ENCODE measurements around the gene LIMD2. TPM values are rescaled to one million over a fixed set of nuclear protein-coding genes. Genes with fewer than 3 reads are reported as not detected.

The LIMD2 gene
- polyA plus RNA-seq, 3 donors: 315 to 631 (median 334) TPM

DNA sequence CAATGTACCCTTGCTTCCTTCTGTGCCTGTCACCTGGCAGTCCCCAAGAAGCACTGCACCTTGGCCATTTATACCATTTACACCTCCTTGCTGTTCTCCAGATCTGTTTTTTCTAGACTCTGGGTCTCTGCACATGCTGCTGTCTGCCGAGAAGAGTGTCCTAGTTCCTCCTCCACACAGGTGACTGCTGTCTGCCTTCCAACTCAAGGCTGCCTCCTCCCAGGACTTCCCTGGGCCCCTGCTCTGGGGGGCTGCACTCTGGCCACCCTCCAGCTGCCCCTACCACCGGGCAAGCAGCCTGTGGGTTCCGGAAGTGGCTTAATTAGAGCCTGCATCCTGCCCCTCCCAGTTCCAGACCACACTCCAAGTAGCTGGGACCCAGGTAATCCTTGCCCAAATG lies 5.7 kb upstream of the LIMD2 start:
- H3K27ac Mint-ChIP-seq: peak overlapping the region in 3 of 7 donors; percentile 61 to 82 (median 76)
- Histone ChIP-seq H3K4me2 (replicated peaks; ENCODE audit: extremely low read depth, low read length, poor library complexity, severe bottlenecking) (no peak overlapping the region), H3K27ac (ENCODE audit: low read depth in 1 of 2, low read length in 2 of 2) (peak overlapping the region in 1 of 2 donors; percentile 18), H3K36me3 (replicated peaks in 1 of 2; ENCODE audit: control insufficient read depth in 1 of 2, insufficient read depth in 2 of 2, low read length in 2 of 2) (peaks cover 30 to 67% of the 10 kb centered on the region in 2 donors), H3K79me2 (ENCODE audit: insufficient read depth, low read length) (peaks cover 29% of the 10 kb centered on the region), H3K4me1 (ENCODE audit: control insufficient read depth in 1 of 2, insufficient read depth in 2 of 2, low read length in 2 of 2) (peaks cover 36 to 39% of the 10 kb centered on the region in 2 donors), H4K20me1 (ENCODE audit: insufficient read depth, low read length) (peaks cover 48% of the 10 kb centered on the region), H3K9me3 (replicated peaks in 1 of 2; ENCODE audit: control insufficient read depth in 1 of 2, insufficient read depth in 1 of 2, low read length in 2 of 2) (no peaks in the 10 kb centered on the region), H3K4me3 (replicated peaks in 1 of 3; ENCODE audit: low read depth in 2 of 3, low read length in 3 of 3) (no peak overlapping the region), H2AFZ (ENCODE audit: insufficient read depth, low read depth, low read length, poor library complexity, severe bottlenecking) (no peak overlapping the region), H3K9ac (ENCODE audit: insufficient read depth, low read length, poor library complexity, severe bottlenecking) (no peak overlapping the region), H3K27me3 (ENCODE audit: control insufficient read depth in 2 of 2, insufficient read depth in 2 of 2, low read length in 2 of 2) (no peaks in the 10 kb centered on the region)
- H3K9me3 Mint-ChIP-seq: peaks cover 0 to 2% (median 0%) of the 10 kb centered on the region in 7 donors
- H3K4me3 Mint-ChIP-seq: no peak overlapping the region
- intact Hi-C loops (cut with micrococcal nuclease): no loop called here
- H3K36me3 Mint-ChIP-seq: peaks cover 51 to 64% of the 10 kb centered on the region in 2 donors
- no peaks in the 10 kb centered on the region for H3K27me3 Mint-ChIP-seq (ENCODE audit: low read depth in 3 of 3)
- TF ChIP-seq, protein P1, sequence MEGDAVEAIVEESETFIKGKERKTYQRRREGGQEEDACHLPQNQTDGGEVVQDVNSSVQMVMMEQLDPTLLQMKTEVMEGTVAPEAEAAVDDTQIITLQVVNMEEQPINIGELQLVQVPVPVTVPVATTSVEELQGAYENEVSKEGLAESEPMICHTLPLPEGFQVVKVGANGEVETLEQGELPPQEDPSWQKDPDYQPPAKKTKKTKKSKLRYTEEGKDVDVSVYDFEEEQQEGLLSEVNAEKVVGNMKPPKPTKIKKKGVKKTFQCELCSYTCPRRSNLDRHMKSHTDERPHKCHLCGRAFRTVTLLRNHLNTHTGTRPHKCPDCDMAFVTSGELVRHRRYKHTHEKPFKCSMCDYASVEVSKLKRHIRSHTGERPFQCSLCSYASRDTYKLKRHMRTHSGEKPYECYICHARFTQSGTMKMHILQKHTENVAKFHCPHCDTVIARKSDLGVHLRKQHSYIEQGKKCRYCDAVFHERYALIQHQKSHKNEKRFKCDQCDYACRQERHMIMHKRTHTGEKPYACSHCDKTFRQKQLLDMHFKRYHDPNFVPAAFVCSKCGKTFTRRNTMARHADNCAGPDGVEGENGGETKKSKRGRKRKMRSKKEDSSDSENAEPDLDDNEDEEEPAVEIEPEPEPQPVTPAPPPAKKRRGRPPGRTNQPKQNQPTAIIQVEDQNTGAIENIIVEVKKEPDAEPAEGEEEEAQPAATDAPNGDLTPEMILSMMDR (IDR thresholded peaks at IDR 0.05): no peak
- WGBS (ENCODE audit: insufficient coverage): 10% methylated on average over 2 of the region's 3 CpGs
- H3K4me1 Mint-ChIP-seq: peaks cover 44% of the 10 kb centered on the region
- DNase-seq: no peak

DNA sequence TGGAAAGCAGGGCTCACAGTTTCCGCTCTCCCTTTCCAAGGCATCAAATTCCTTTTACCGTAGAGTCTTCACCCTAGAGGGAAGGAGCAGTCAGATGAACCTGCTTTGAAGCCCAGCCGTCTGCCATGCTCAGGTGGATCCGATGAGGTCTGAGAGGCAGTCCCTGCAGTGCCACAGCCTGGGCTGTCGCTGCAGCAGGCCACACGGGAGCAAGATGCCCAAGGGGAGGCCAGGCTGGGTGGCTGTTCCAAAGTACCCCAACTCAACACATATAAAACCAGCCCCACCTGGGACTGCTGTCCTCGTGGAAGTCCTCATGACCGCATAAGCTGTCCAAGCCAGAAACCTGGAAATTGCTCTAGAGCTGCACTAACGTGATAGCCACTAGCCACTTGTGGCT lies 4.9 kb upstream of the LIMD2 start:
- no peak overlapping the region for H2AFZ ChIP-seq (ENCODE audit: insufficient read depth, low read depth, low read length, poor library complexity, severe bottlenecking)
- no peak overlapping the region for H3K9ac ChIP-seq (ENCODE audit: insufficient read depth, low read length, poor library complexity, severe bottlenecking)
- H3K36me3 ChIP-seq (replicated peaks in 1 of 2; ENCODE audit: control insufficient read depth in 1 of 2, insufficient read depth in 2 of 2, low read length in 2 of 2): peaks cover 26 to 59% of the 10 kb centered on the region in 2 donors
- H3K4me3 ChIP-seq (replicated peaks in 1 of 3; ENCODE audit: low read depth in 2 of 3, low read length in 3 of 3): no peak overlapping the region
- H3K27me3 ChIP-seq (ENCODE audit: control insufficient read depth in 2 of 2, insufficient read depth in 2 of 2, low read length in 2 of 2): no peaks in the 10 kb centered on the region
- peaks cover 45 to 56% of the 10 kb centered on the region in 2 donors for H3K36me3 Mint-ChIP-seq
- H3K4me2 ChIP-seq (replicated peaks; ENCODE audit: extremely low read depth, low read length, poor library complexity, severe bottlenecking): no peak overlapping the region
- peaks cover 0 to 2% (median 0%) of the 10 kb centered on the region in 7 donors for H3K9me3 Mint-ChIP-seq
- intact Hi-C loops (cut with micrococcal nuclease): loop anchor here in 1 of 2 donors (5.0 kb wide), 1 partner anchor 137 kb away; the partner anchor contains the start of gene SMARCD2
- WGBS (ENCODE audit: insufficient coverage): 97% methylated on average over 8 of the region's 9 CpGs
- H3K9me3 ChIP-seq (replicated peaks in 1 of 2; ENCODE audit: control insufficient read depth in 1 of 2, insufficient read depth in 1 of 2, low read length in 2 of 2): no peaks in the 10 kb centered on the region
- peak overlapping the region in 1 of 2 donors; percentile 18 for H3K27ac ChIP-seq (ENCODE audit: low read depth in 1 of 2, low read length in 2 of 2)
- H3K79me2 ChIP-seq (ENCODE audit: insufficient read depth, low read length): peaks cover 30% of the 10 kb centered on the region
- peaks cover 44% of the 10 kb centered on the region for H3K4me1 Mint-ChIP-seq
- peak overlapping the region in 2 of 7 donors; percentile 23 to 30 for H3K27ac Mint-ChIP-seq
- no peak overlapping the region for H3K4me3 Mint-ChIP-seq
- peaks cover 48% of the 10 kb centered on the region for H4K20me1 ChIP-seq (ENCODE audit: insufficient read depth, low read length)
- no peak for DNase-seq
- H3K4me1 ChIP-seq (ENCODE audit: control insufficient read depth in 1 of 2, insufficient read depth in 2 of 2, low read length in 2 of 2): peaks cover 37 to 45% of the 10 kb centered on the region in 2 donors
- TF ChIP-seq, protein P1 (IDR thresholded peaks at IDR 0.05): no peak
- no peaks in the 10 kb centered on the region for H3K27me3 Mint-ChIP-seq (ENCODE audit: low read depth in 3 of 3)
